OCI-LY1 (cell line): ENCODE data around the gene BOC.

Experiments used
- H2AFZ ChIP-seq: fragments of 200-600 bp; sonication (generic), shearing (Covaris generic); 2 replicates; pipeline ENCODE4 v1.6.0; 2014; ENCODE audit warnings: antibody characterized with exemption, mild to moderate bottlenecking, low read length
- H3F3A ChIP-seq: fragments of 200-600 bp; sonication (generic), shearing (Covaris generic); 2 replicates; pipeline ENCODE4 v1.6.0; 2014; ENCODE audit warnings: mild to moderate bottlenecking, antibody characterized with exemption, low read length, moderate library complexity; ENCODE audit not compliant: insufficient read depth
- H3K27ac ChIP-seq: fragments of 200-600 bp; sonication (generic); 2 replicates; pipeline ENCODE4 v1.5.1; 2014; ENCODE audit warnings: low read length, mixed run types, mild to moderate bottlenecking, low read depth; ENCODE audit not compliant: poor library complexity, severe bottlenecking
- H3K27me3 ChIP-seq: fragments of 200-600 bp; sonication (generic); 2 replicates; pipeline ENCODE4 v1.6.0; 2014; ENCODE audit warnings: antibody characterized with exemption, mild to moderate bottlenecking, low read length, moderate library complexity; ENCODE audit not compliant: insufficient read depth
- H3K36me3 ChIP-seq: fragments of 200-600 bp; sonication (generic); 2 replicates; pipeline ENCODE4 v1.6.1; 2014; ENCODE audit warnings: mild to moderate bottlenecking, antibody characterized with exemption, low read length, moderate library complexity, mixed read lengths; ENCODE audit not compliant: insufficient read depth
- H3K4me1 ChIP-seq: fragments of 200-600 bp; sonication (generic); 2 replicates; pipeline ENCODE4 v1.5.1; 2014; ENCODE audit warnings: mild to moderate bottlenecking, low read length, moderate library complexity; ENCODE audit not compliant: insufficient read depth, severe bottlenecking
- H3K4me2 ChIP-seq: fragments of 200-600 bp; sonication (generic), shearing (Covaris generic); 2 replicates; pipeline ENCODE4 v1.6.1; 2014; ENCODE audit warnings: low read length
- H3K4me3 ChIP-seq: fragments of 200-600 bp; sonication (generic); 2 replicates; pipeline ENCODE4 v1.5.1; 2014; ENCODE audit warnings: low read length, low read depth, mild to moderate bottlenecking, mixed read lengths; ENCODE audit not compliant: poor library complexity, severe bottlenecking
- H3K79me2 ChIP-seq: fragments of 200-600 bp; shearing (Covaris generic); 2 replicates; pipeline ENCODE4 v1.6.1; 2016; ENCODE audit warnings: mixed run types, low read length, mixed read lengths; ENCODE audit not compliant: insufficient read depth
- H3K9ac ChIP-seq: fragments of 200-600 bp; sonication (generic), shearing (Covaris generic); 2 replicates; pipeline ENCODE4 v1.6.1; 2014; ENCODE audit warnings: mild to moderate bottlenecking, low read length, mixed read lengths
- H3K9me2 ChIP-seq: fragments of 200-600 bp; sonication (generic), shearing (Covaris generic); 2 replicates; pipeline ENCODE4 v1.6.1; 2014; ENCODE audit warnings: low read depth, mild to moderate bottlenecking, low read length, mixed read lengths
- H3K9me3 ChIP-seq: fragments of 200-600 bp; shearing (Covaris generic); 2 replicates; pipeline ENCODE4 v1.6.1; 2014; ENCODE audit warnings: low read length, mixed read lengths
- H4K20me1 ChIP-seq: fragments of 200-600 bp; sonication (generic), shearing (Covaris generic); 2 replicates; pipeline ENCODE4 v1.6.0; 2016; ENCODE audit warnings: mild to moderate bottlenecking, low read length; ENCODE audit not compliant: insufficient read depth
- EZH2 ChIP-seq: fragments of 200-600 bp; sonication (generic), shearing (Covaris generic); IDR thresholded peaks from 2 replicates; pipeline ENCODE4 v1.8.0; 2017; ENCODE audit warnings: borderline replicate concordance, mixed run types, mild to moderate bottlenecking, antibody characterized with exemption, low read length, moderate library complexity, mixed read lengths
- TF ChIP-seq, protein P1 (sequence below): fragments of 200-600 bp; sonication (generic), shearing (Covaris generic); IDR thresholded peaks from 2 replicates; pipeline ENCODE4 v1.5.1; 2017; ENCODE audit warnings: mild to moderate bottlenecking, antibody characterized with exemption, low read length, moderate library complexity, mixed read lengths

Gene BOC

DNA sequence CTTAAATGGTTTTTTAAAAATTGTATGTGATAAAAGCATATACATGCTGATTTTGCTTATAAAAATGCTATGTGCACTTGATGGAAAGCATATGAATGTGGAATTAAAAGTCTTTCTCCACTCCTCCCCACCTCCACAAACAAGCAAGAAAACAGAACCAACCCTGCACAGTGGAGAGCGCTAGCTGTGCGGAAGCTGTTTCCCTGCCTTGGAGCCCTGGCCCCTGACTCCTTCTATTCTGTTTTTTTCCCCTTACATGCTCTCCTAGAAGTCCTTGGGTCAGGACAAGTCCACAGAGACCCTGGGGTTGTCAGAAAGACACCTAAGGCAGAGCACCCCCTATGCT lies 64.2 kb downstream of the BOC start:
- Histone ChIP-seq H2AFZ (no peak overlapping the region), H3K27me3 (no peaks in the 10 kb centered on the region; the same call in 1 of the 2 replicates), H3K4me1 (peaks cover 15% of the 10 kb centered on the region), H3K27ac (no peak overlapping the region), H3K9me3 (no peaks in the 10 kb centered on the region), H3K79me2 (no peaks in the 10 kb centered on the region), H4K20me1 (no peaks in the 10 kb centered on the region), H3K9ac (no peak overlapping the region), H3K36me3 (no peaks in the 10 kb centered on the region), H3K4me2 (no peak overlapping the region; the same call in 1 of the 2 replicates), H3K9me2 (no peaks in the 10 kb centered on the region), H3F3A (no peaks in the 10 kb centered on the region), H3K4me3 (no peak overlapping the region)
- TF ChIP-seq, protein P1, sequence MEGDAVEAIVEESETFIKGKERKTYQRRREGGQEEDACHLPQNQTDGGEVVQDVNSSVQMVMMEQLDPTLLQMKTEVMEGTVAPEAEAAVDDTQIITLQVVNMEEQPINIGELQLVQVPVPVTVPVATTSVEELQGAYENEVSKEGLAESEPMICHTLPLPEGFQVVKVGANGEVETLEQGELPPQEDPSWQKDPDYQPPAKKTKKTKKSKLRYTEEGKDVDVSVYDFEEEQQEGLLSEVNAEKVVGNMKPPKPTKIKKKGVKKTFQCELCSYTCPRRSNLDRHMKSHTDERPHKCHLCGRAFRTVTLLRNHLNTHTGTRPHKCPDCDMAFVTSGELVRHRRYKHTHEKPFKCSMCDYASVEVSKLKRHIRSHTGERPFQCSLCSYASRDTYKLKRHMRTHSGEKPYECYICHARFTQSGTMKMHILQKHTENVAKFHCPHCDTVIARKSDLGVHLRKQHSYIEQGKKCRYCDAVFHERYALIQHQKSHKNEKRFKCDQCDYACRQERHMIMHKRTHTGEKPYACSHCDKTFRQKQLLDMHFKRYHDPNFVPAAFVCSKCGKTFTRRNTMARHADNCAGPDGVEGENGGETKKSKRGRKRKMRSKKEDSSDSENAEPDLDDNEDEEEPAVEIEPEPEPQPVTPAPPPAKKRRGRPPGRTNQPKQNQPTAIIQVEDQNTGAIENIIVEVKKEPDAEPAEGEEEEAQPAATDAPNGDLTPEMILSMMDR = no peak
- TF ChIP-seq EZH2 = no peak

DNA sequence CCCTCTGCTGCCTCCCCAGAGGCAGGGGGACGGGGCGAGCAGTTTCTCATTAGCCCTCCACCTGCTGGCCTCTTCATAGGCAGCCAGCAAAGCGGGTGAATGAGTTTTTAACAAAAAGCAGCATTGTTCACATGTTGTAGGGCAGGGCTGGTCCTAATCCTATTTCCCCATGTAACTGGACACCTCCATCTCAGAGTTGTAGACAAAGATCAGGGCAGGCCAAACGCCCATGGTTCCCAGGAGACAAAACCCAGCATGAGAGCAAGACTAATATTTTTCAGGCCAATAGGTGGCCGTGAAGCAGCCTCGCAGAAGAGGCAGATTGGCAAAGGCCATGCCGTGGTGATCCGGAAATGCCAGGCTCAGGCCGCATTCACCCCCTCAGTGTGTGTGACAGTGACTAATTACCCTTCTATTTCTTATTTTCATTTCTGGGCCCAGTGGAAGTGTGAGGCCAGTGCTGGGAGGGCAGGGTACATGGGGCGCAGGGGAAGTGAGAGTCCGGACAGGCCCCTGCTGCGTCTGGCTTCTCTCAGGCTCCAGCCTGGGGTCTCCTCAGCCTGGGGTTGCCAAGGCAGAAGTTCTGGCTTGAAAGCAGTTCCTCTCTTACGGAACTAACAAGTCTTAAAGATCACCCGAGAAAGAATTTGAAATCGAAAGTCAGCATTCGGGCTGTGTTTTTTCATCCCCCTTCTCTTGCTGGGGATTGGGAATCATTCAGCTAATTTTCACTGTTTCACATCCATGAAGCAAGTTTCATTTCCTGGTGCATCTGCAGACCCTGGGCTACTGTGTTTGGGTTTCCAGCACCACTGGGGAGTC lies 64.8 kb downstream of the BOC start:
- Histone ChIP-seq H3K27ac (no peak overlapping the region), H3K4me2 (peak overlapping the region; percentile 7; the same call in 1 of the 2 replicates), H3K79me2 (no peaks in the 10 kb centered on the region), H3K27me3 (no peaks in the 10 kb centered on the region; the same call in 1 of the 2 replicates), H3K9ac (no peak overlapping the region), H3K4me1 (peaks cover 15% of the 10 kb centered on the region), H3K9me2 (no peaks in the 10 kb centered on the region), H3F3A (no peaks in the 10 kb centered on the region), H3K36me3 (no peaks in the 10 kb centered on the region), H3K4me3 (no peak overlapping the region), H3K9me3 (no peaks in the 10 kb centered on the region), H2AFZ (no peak overlapping the region), H4K20me1 (no peaks in the 10 kb centered on the region)
- no peak for TF ChIP-seq EZH2
- TF ChIP-seq, protein P1 = no peak

DNA sequence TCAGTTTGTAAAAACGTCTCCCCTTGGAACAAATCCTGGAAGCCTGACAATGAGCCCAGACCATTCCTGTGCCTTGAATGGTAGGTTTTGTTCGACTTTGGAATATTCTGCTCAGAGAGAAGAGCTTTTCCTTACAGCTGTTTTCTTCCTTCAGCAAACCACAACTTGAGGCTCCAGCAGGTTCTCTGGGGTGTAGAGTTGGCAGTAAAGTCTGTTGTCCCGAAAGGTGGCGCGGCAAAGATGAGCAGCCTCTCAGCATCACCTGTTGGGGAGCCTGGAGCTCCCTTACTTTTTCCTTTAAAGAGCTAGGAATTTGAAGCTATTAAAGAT lies 65.4 kb downstream of the BOC start:
- Histone ChIP-seq H2AFZ (no peak overlapping the region), H3K36me3 (no peaks in the 10 kb centered on the region), H3K27me3 (no peaks in the 10 kb centered on the region; the same call in 1 of the 2 replicates)

More for the DNA sequence above, 65.4 kb downstream of the BOC start:
- Histone ChIP-seq H3K9ac (no peak overlapping the region), H3F3A (no peaks in the 10 kb centered on the region), H3K9me3 (no peaks in the 10 kb centered on the region), H3K79me2 (no peaks in the 10 kb centered on the region), H3K9me2 (no peaks in the 10 kb centered on the region), H3K4me2 (peak overlapping the region; percentile 7; the same call in 1 of the 2 replicates), H4K20me1 (no peaks in the 10 kb centered on the region), H3K27ac (no peak overlapping the region), H3K4me1 (peaks cover 11% of the 10 kb centered on the region), H3K4me3 (no peak overlapping the region)
- TF ChIP-seq, protein P1 = no peak
- no peak for TF ChIP-seq EZH2
